Lower leg skin (tissue), 4 donors: ENCODE results near the gene KISS1R. TPM values are rescaled to one million over a fixed set of nuclear protein-coding genes. Genes with fewer than 3 reads are reported as not detected.
A peak's percentile ranks its signal among the peaks of the same experiment; 100 is the strongest.

Source experiments
- DNase-seq, 2 donors: peaks; one replicate each; pipeline ENCODE4 v3.0.0-alpha.2; 2019; ENCODE audit warnings: low spot score in 2 of 2
- H3K4me3 ChIP-seq: fragments of 200-600 bp; sonication (generic); 2 replicates; pipeline ENCODE4 v1.5.1; 2017; ENCODE audit warnings: mild to moderate bottlenecking, low read depth; ENCODE audit not compliant: poor library complexity, severe bottlenecking
- POLR2A ChIP-seq, 2 donors: fragments of 450-650 bp; IDR thresholded peaks; one replicate each; pipeline ENCODE4 v1.6.1; 2016 to 2017; ENCODE audit warnings: antibody characterized with exemption in 2 of 2, mild to moderate bottlenecking in 1 of 2, moderate library complexity in 1 of 2
- WGBS, 2 donors: methylation state at CpG; one replicate each; pipeline ENCODE4 v1.1.5; 2018; 5-methylcytosine and 5-hydroxymethylcytosine counted together
- intact Hi-C: fragments of 100-400 bp; cut with DNase I; formaldehyde crosslinking; loops from one replicate; pipeline ENCODE4 v1.15.0; 2023; ENCODE audit warnings: low total_unique reads
- total RNA-seq, 4 donors: library from RNA; depleted of rRNA; stranded (reverse); fragments of >200 nt; gene quantifications; one replicate each; pipeline ENCODE4 v1.1.0, GENCODE V29; 2016
- TF ChIP-seq, protein P1 (sequence below), 3 donors: fragments of 450-650 bp; IDR thresholded peaks; one replicate each; pipeline ENCODE4 v1.5.1; 2016; ENCODE audit warnings: antibody characterized with exemption in 3 of 3, mild to moderate bottlenecking in 3 of 3, moderate library complexity in 2 of 3

The KISS1R gene
- total RNA-seq, 4 donors from 2014 or later: 0.88 to 3.5 TPM; not detected in 2

- DNase-seq: no peak
- intact Hi-C loops: no loop called here
- TF ChIP-seq, protein P1, sequence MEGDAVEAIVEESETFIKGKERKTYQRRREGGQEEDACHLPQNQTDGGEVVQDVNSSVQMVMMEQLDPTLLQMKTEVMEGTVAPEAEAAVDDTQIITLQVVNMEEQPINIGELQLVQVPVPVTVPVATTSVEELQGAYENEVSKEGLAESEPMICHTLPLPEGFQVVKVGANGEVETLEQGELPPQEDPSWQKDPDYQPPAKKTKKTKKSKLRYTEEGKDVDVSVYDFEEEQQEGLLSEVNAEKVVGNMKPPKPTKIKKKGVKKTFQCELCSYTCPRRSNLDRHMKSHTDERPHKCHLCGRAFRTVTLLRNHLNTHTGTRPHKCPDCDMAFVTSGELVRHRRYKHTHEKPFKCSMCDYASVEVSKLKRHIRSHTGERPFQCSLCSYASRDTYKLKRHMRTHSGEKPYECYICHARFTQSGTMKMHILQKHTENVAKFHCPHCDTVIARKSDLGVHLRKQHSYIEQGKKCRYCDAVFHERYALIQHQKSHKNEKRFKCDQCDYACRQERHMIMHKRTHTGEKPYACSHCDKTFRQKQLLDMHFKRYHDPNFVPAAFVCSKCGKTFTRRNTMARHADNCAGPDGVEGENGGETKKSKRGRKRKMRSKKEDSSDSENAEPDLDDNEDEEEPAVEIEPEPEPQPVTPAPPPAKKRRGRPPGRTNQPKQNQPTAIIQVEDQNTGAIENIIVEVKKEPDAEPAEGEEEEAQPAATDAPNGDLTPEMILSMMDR (IDR thresholded peaks at IDR 0.05): no peak
- no peak for TF ChIP-seq POLR2A (IDR thresholded peaks at IDR 0.05)
- H3K4me3 ChIP-seq: no peak overlapping the region
- 79 to 89% methylated on average over 12 to 18 of the region's 28 CpGs for WGBS, 2 donors
These were observed 46.2 kb upstream of the KISS1R start for GRCh38 chr19:870963-871401.

GRCh38 chr19:871446-872265 lies 45.5 kb upstream of the KISS1R start:
- H3K4me3 ChIP-seq: no peak overlapping the region
- no peak for DNase-seq
- WGBS, 2 donors: 85 to 90% methylated on average over 22 to 23 of the region's 33 CpGs
- intact Hi-C loops: no loop called here
- TF ChIP-seq, protein P1 (IDR thresholded peaks at IDR 0.05): no peak
- TF ChIP-seq POLR2A (IDR thresholded peaks at IDR 0.05): no peak

DNA sequence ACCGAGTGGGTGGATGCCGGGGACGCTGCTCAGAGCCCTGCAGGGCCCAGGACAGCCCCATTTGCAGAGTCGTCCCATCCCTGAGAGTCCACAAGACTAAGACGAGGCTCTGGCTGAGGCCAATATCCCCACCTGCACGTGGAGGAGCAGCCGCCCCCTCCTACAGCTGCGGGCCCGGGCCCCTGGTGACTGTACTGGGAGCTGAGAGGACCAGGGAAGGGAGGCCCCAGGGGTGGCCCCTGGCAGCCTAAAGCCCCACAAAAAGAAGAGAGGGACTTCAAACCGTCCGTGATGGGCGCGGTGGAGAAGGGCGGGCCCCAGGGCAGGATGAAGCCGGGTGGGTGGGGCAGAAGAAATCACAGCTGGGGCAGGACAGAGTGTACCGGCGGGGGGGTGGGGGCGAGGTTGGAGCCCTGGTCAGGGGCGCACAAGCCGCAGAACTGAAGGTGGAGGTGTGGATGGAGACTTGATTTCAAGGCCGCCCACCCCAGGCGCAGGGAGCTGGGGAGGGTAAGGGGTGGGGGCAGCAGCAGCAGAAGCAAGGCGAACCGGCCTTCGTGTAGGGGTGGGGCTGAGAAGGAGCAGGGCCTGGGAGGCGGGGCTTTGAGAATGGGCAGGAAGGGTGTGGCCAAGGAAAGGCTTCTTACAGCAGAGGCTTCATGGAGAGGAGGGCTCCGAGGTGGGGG lies 44.7 kb upstream of the KISS1R start:
- no peak overlapping the region for H3K4me3 ChIP-seq
- peak; percentile 71 to 93 for DNase-seq
- TF ChIP-seq, protein P1 (IDR thresholded peaks at IDR 0.05): no peak
- no peak for TF ChIP-seq POLR2A (IDR thresholded peaks at IDR 0.05)
- 51 to 59% methylated on average over 23 to 26 of the region's 27 CpGs for WGBS, 2 donors
- intact Hi-C loops: no loop called here

DNA sequence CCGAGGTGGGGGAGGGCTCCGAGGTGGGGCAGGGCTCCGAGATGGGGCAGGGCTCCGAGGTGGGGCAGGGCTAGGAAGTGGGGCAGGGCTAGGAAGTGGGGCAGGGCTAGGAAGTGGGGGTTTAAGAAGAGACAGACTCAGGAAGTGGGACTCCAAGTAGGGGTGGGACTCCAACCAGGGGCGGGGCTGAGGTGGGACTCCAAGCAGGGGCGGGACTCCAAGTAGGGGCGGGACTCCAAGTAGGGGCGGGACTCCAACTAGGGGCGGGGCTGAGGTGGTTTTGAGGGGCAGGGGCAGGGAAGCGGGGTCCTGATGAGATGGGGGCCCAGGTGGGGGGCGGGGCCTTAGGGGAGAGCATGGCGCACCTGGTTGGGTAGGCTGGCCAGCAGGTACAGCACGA lies 44.0 kb upstream of the KISS1R start:
- intact Hi-C loops: no loop called here
- DNase-seq: no peak
- H3K4me3 ChIP-seq: no peak overlapping the region
- 69 to 75% methylated on average over 9 to 13 of the region's 13 CpGs for WGBS, 2 donors
- TF ChIP-seq POLR2A (IDR thresholded peaks at IDR 0.05): no peak
- TF ChIP-seq, protein P1 (IDR thresholded peaks at IDR 0.05): no peak

DNA sequence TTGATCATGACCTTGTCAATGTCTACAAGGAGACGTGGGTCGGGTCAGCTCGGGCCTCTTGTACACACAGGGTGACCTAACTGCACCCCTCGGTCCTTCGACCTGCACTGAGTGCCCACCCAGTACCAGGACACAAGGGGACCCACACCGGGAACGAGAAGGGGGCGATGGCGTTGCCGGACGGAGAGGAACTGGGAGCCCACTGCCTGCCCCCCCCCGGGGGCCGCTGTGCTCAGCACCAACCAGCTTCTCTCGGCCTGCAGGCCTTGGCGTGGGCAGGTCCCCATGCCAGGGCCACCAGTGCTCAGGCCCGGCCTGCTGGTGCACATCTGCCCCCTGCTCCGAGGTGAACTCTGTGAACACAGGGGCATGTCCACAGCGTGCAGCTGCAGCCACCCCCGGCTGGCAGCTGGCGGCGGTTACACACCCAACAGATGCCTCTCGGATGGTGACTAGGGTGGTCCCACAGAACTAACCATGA lies 43.5 kb upstream of the KISS1R start:
- intact Hi-C loops: no loop called here
- WGBS, 2 donors: 92 to 97% methylated on average over 17 to 20 of the region's 22 CpGs
- DNase-seq: no peak
- no peak overlapping the region for H3K4me3 ChIP-seq
- no peak for TF ChIP-seq POLR2A (IDR thresholded peaks at IDR 0.05)
- TF ChIP-seq, protein P1 (IDR thresholded peaks at IDR 0.05): no peak
